NCI-H774 (cell line): ENCODE results near the gene NDOR1.
A peak's percentile ranks its signal among the peaks of the same experiment; 100 is the strongest.

Source experiments
- DNase-seq: peaks from one replicate; lab custom pipeline; 2025; lab: John Stamatoyannopoulos, UW

Gene NDOR1

DNA sequence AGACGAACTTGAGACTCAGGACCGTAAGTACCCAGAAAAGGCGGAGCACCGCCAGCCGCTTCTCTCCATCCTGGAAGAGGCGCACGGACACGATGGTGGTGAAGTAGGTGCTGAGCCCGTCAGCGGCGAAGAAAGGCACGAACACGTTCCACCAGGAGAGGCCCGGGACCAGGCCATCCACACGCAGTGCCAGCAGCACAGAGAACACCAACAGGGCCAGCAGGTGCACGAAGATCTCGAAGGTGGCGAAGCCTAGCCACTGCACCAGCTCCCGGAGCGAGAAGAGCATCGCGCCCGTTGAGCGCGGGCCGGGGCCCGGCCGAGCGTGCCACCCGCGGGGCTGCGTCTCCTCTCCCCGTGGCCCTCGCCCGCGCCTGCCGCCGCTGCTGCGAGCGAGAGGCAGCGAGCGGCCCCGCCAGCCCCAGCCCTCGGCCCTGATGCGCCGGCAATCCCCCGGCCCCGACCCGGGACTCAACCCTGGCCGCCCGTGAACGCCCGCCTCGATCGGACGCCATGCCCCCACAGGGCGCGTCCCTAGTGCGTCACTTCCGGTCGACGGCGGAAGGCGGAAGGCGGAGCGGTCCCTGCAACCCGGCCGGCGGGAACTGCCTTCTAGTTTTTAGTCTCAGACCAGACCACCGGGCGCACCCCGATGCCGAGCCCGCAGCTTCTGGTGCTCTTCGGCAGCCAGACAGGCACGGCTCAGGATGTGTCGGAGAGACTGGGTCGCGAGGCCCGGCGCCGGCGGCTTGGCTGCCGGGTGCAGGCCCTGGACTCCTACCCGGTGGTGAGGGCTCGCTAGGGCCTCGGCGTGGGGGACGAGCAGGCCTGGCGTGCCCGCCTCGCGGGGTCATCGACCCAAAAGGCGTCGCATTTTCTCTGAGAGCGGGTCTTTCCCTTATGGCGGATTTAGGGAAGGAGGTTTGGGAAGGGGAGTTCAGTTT, at the start of gene NDOR1, which contains the start of gene TMEM203:
NDOR1 (plus strand) TSS at position 575 of the 944 bp plus-strand sequence; CDS start at position 653, 78 bp downstream.
TMEM203 (minus strand) TSS at position 523 of the 944 bp plus-strand sequence; CDS start at position 289, 234 bp downstream.
- peak; percentile 92 for DNase-seq

DNA sequence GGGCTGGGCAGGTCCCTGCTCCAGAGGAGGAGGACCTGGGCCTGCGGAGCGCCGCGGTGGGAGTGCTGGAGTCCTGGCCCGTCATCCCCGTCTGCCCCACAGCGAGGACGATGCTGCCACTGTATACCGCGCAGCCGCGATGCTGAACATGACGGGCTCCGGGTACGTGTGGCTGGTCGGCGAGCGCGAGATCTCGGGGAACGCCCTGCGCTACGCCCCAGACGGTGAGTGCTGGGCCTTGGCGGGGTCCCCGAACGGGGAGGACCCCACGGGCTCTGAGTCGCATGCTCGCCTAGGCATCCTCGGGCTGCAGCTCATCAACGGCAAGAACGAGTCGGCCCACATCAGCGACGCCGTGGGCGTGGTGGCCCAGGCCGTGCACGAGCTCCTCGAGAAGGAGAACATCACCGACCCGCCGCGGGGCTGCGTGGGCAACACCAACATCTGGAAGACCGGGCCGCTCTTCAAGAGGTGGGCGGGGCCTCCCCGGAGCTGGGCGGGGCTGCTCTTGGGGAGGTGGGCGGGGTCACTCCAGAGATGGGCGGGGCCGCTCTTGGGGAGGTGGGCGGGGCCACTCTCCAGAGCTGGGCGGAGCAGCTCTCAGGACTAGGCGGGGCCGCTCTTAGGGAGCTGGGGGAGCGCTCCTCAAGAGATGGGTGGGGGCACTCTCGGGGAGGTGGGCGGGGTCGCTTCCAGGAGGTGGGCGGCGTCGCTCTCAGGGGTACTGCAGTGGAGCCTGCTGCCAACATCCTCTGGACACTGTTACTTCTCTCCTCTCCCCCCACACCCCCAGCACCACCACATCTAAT, 48.7 kb upstream of the NDOR1 start:
- peak; percentile 15 for DNase-seq

DNA sequence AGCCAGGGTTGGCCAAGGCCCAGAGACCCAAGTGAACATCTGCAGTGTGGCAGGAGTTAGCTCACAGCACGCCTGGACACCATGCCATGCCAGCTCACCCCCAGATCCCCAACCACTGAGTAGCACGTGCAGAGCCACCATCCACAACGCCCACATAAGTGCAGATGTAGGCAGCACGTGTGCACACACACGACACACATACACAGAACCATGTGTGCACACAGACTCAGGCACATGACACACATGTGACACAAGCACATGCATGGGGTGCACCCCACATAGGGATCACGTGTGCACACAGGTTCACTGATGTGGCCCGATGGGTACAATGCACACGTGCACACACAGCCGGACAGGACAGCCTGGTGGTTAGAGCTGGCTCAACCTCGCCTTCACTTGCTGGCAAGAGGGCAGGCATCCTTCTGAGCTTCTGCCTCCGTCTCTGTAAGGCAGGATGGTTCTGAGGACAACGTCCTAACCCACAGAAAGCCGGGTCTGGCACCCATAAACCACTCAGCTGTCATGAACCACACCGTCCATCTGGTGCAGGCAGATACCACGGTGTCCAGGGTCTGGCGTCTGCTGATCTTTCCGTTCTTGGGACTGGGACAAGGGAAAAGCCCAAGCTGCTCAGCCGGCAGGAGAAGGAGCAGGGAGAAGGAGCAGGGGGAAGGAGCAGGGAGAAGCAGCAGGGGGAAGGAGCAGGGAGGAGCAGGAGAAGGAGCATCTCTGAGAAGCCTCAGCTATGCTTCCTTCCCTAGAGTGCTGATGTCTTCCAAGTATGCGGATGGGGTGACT, 47.7 kb upstream of the NDOR1 start:
- DNase-seq, result no peak

DNA sequence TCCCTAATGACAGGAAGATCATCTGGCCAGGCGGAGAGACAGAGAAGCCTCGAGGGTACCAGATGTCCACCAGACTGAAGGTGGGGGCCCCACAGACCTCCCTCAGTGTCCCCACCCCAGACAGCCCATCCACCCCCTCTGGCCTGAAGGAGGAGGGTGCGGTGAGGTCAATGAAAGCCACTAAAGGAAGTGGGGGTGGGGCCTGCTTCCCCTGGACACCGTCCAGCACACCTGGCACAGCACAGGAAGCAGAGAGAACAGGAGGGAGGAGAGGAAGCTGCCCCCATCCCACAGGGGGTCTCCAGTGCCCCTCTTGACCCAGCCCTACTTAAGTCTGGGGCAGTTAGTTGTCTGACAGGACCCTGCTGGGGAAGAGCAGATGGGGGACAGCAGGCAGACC, 46.9 kb upstream of the NDOR1 start:
- peak; percentile 33 for DNase-seq

DNA sequence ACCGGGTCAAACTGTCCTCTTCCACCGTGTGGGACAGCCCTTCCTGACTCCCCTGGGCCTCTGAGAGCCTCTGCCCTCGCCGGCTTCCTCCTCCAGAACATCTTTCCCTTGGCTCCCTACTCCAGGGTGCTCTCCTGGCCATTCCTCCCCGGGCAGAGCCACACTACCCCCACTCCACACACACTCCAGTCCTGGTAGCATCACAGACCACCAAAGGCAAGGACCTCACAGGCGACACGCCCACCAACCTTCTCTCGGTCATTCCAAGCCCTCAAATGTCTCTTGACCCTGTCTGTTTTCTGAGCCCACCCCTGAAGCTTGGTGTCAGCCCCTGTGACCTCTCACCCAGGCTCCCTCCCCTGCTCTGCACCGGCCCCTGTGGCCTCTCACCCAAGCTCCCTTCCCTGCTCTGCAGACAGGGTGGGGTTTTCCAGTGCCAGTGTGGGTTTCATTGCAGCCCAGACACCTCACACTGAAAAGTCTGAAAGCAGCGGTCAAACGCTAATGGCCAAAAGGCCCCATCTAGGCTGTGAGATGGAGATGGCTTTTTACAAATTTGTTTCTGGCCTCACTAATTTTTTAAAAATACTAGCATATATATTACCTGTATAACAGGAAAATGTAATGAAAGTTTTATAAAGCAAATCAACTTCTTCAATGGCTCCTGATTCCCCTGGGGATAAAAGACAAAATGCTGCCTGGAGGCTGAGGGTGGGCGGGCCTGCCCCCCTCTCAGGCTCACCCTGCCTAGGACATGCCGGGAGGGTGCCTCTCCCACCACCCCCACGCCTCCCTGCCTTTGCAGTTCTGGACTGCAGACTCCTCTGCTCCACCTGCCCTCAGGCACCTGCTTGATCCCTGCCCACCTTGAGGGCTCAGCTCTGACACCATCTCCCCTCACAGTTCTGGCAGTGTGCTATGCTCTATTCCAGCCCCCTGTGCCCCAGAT, 46.1 kb upstream of the NDOR1 start:
- DNase-seq, result no peak

DNA sequence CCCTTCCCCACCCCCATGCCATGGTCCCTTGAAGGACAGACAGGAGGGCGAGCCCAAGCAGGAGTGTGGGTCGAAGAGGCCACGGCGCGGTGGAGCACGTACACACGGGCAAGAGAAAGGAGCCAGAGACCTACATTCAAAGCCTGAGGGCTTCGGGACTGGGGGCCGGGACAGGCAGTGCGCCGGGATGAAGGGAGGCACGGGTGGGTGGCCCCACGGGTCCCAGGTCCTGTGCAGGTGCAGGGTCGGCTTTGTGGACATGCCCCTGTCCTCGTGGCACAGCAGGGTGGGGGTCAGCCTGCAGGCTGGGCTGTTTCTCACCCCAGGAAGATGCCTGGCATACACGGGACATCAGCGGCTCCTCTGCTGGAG, 45.5 kb upstream of the NDOR1 start:
- DNase-seq, result no peak

DNA sequence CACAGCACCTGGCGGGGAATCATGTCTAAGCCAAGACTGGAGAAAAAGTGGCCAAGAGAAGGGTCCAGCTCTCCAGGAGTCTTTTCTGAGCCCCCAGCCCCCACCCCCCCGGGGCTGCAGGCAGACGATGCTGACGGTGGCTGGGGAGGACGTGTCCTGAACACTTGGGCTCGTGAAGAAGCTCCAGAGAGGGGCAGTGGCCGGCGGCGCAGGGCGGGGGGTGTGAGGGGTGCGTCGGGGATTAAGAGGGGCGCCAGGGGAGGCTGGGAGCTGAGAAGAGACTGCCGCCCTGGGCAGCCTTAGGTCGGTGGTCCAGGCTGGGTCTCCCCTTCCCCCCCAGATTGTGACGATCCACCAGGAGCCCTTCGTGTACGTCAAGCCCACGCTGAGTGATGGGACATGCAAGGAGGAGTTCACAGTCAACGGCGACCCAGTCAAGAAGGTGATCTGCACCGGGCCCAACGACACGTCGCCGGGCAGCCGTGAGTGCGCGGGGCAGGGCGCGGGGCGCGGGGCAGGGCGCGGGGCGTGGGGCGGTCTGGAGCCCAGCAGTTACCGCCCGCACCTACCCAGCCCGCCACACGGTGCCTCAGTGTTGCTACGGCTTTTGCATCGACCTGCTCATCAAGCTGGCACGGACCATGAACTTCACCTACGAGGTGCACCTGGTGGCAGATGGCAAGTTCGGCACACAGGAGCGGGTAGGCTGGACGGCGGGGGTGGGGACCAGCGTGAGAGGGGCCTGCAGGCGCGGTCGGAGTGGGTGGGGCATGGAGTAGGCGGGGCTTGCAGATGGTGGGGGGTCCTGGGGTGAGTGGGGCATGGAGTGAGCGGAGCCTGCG, 44.6 kb upstream of the NDOR1 start:
- no peak for DNase-seq

DNA sequence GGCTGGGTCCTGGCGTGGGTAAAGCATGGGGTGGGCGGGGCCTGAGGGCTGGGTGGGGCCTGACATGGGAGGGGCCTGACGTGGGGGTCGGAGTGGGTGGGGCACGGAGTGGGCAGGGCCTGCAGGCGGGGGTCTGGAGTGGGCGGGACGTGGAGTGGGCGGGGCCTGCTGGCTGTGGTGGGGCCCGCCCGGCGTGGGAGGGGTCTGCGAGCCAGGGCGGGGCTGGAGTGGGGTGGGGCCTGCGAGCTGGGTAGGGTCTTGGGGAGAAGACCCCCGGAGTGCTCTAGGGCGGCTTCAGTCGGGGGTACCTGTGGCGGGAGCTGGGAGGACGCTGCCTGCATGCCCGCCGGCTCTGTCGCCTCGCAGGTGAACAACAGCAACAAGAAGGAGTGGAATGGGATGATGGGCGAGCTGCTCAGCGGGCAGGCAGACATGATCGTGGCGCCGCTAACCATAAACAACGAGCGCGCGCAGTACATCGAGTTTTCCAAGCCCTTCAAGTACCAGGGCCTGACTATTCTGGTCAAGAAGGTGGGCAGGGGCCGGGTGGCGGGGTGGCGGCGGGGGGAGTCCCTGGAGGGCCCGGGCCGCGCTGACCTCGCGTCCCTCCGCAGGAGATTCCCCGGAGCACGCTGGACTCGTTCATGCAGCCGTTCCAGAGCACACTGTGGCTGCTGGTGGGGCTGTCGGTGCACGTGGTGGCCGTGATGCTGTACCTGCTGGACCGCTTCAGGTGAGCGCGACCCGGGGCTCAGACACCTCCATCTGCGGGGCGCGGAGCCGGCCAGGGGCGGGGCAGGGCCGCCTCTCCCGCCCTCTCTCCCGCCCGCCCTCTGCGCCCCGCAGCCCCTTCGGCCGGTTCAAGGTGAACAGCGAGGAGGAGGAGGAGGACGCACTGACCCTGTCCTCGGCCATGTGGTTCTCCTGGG, 43.7 kb upstream of the NDOR1 start:
- no peak for DNase-seq

DNA sequence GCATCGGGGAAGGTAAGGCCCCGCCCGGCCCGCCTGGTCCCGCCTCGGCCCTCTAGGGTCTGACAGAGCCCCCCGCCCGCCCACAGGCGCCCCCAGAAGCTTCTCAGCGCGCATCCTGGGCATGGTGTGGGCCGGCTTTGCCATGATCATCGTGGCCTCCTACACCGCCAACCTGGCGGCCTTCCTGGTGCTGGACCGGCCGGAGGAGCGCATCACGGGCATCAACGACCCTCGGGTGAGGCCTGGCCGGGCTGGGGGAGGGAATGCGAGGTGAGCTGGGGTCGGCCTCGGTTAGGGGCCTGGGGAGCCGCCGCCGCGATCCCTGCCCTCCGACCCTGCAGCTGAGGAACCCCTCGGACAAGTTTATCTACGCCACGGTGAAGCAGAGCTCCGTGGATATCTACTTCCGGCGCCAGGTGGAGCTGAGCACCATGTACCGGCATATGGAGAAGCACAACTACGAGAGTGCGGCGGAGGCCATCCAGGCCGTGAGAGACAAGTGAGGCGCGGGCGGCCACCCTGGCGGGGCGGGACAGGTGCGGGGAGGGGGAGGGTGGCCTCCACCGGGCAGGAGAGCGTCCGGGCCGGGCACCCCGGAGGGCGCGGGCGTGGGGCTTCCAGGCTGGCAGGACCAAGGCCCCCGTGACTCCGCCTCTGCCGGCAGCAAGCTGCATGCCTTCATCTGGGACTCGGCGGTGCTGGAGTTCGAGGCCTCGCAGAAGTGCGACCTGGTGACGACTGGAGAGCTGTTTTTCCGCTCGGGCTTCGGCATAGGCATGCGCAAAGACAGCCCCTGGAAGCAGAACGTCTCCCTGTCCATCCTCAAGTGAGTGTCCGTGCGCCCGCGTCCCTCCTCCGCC, 42.8 kb upstream of the NDOR1 start:
- DNase-seq, result no peak

DNA sequence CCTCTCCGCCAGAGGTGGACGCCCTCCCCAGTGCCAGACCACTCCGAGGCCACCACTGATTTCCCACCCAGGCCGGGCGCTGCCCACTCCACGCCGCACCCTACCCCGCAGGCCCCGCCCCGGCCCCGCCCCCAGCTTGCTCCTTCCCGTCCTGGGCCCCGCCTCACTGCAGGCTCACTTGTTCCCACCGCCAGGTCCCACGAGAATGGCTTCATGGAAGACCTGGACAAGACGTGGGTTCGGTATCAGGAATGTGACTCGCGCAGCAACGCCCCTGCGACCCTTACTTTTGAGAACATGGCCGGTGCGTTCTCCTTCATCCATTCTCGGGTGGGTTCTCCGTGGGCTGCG, 42.2 kb upstream of the NDOR1 start:
- DNase-seq, result no peak

DNA sequence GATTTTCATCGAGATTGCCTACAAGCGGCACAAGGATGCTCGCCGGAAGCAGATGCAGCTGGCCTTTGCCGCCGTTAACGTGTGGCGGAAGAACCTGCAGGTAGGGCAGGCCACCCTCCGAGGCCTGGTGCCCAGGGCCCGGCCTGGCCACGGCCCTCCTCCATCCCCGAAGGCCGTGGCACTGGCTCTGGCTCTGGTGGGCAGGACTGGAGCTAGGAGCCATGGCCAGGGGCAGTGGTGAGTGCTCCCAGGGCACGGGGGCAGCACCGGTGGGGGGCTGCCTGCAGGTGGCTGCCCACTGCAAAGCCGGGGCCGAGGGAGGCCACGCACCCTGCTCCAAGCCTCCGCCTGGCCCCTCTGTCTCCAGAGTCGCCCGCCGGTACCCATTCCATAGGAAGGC, 41.7 kb upstream of the NDOR1 start:
- DNase-seq, result no peak

DNA sequence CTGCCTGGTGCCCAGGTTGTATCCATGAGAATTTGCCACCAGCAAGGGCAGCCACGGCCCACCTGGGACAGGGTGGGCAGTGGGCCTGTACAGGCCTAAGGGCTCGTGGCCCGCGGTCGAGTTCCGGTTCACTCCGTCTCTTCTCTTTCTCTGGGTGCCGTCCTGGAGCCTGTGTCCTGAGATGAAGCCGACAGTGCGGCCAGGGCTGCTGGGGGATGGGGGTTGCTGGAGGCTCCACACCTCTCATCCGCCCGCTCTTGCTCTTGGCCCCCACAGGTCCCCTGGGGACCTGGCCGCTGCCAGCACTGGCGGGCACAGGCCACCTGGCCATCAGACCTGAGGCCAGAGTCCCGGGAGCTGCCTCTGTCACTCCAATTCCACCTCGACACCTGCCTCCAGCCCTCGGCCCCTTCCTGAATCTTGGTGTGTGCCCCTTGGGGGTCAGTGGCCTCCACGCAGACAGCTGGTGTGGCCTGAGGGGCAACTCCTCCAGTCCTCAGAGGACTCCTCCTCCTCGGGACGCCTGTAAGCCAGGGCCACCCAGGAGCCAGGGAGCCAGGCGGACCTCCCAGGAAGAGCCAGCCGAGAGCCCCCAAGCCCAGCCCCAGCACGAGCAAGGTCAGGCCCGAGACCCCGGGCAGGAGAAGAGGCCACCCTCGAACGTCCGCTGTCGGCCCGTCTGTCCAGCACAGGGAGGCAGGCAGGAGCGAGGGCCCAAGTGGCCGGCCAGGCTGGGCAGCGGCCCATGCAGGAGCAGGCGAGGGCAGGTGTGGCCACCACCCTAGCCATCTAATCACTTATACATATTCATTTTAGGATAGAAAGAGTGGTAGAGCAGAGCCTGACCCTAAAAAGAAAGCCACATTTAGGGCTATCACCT, 40.9 kb upstream of the NDOR1 start:
- no peak for DNase-seq

DNA sequence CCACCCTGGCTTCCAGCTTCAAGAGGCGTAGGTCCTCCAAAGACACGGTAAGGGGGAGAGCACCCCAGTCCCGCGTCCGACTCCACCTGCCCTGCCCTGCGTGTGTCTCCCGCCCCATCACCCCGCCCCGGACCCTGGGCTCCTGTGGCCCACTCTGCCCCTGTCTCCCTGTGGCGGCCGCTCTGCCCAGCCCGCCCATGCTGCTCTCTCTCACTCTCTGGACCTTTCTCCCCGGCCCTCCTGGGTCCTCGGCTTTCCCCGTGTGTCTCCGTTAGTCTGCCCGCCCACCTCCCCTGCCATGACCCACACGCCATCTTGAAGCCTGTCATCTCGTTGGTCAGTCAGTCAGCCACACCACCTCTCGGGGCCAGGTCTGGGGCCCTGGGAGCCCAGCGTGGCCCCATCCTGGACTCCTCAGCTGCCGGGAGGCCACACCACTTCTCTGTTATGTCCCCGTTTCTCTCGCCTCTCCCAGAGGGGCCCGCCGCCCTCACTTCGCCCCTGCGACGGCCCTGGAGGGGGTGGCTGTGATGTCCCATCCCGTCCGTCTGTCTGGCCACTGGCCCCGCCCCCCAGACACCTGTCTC, 40.2 kb upstream of the NDOR1 start:
- DNase-seq, result no peak

DNA sequence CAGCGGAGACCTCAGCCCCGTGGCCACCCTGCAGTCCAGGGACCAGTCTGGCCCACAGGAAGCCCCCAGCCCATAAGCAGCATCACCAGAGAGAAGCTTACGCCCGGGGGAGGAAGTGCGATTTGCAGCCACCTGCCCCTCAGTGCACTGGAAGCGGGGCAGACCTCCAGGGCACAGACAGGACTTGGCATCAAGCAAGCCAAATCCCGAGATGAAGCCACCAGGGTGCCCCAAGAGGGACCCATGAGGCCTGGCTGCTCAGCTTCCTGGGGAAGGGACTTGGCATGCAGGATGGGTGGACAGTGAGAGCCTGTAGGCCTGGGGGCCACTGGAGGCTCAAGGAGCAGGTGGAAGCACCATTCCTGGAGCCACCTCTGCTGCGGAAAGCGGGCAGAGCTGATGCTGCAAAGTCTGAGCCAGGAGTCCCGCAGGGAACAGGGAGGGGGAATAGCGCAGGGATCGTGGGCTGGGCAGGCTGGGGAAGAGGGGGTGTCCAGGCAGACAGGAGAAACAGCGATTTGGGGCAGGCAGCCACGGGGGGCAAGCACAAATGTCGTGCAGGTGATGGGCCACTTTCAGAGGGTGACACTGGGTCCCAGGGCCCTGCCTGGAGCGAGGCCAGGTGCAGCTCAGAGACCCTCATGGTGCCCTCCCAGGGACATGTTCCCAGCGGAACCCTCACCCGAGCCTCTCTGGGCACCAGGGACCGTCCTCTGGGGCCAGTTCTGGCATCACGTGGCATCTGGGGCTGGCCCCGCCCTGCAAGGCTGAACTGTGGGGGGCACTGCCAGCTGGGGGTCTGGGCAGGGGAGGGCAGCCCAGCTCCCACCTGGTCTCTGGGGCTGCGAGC, 38.9 kb upstream of the NDOR1 start:
- no peak for DNase-seq

DNA sequence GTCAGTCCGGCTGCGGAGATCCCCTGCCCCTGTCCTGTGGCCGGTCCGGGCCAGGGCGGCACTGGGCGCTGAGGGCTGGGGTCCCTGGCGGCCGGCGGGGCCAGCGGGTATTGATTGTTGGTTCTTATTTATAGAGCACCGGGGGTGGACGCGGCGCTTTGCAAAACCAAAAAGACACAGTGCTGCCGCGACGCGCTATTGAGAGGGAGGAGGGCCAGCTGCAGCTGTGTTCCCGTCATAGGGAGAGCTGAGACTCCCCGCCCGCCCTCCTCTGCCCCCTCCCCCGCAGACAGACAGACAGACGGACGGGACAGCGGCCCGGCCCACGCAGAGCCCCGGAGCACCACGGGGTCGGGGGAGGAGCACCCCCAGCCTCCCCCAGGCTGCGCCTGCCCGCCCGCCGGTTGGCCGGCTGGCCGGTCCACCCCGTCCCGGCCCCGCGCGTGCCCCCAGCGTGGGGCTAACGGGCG, 38.2 kb upstream of the NDOR1 start:
- no peak for DNase-seq
